ENCODE results near the gene RERE. TPM values are rescaled to one million over a fixed set of nuclear protein-coding genes. Genes with fewer than 3 reads are reported as not detected.

Gene RERE
- total RNA-seq, 1 experiment from 2014 or later, result 40.6 TPM

DNA sequence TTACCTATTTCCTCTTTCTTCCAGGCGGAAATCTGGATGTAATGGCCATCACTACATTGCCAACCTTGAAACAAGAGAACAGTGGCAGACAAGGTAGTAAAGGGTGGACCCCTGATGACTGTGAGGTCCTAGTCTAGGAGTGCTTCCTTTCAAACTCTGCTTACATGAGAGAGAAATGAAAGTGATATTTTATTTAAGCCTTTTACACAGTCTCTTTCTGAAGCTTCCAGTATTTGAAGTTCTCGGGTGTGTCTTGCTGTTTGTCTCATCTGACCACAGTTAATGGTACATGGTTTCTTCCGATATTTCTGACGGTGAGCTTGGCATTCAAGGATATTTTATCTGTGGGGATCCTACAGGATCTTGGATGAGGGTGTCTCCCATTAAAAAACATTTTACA, 284.3 kb downstream of the RERE start:
- TF ChIP-seq POLR2A (IDR thresholded peaks at IDR 0.05; ENCODE audit: borderline replicate concordance, extremely low read depth, insufficient read depth, insufficient read length) (no peak), EZH2 (IDR thresholded peaks at IDR 0.05) (no peak), POLR2AphosphoS5 (IDR thresholded peaks at IDR 0.05; ENCODE audit: low read depth, low read length) (no peak), TCF7L2 (IDR thresholded peaks at IDR 0.05; ENCODE audit: borderline replicate concordance, extremely low read depth, insufficient read depth, insufficient read length) (no peak), CTCF (IDR thresholded peaks at IDR 0.05 in 2 of 3, conservative IDR thresholded peaks at IDR 0.05 in 1 of 3; ENCODE audit: borderline replicate concordance in 1 of 3, insufficient read depth in 1 of 3, low read depth in 2 of 3, low read length in 2 of 3) (no peak), EZH2phosphoT487 (IDR thresholded peaks at IDR 0.05; ENCODE audit: borderline replicate concordance) (no peak), ZNF274 (IDR thresholded peaks at IDR 0.05; ENCODE audit: low read depth, low read length) (no peak), CBX3 (IDR thresholded peaks at IDR 0.05; ENCODE audit: low read depth) (no peak), JUND (IDR thresholded peaks at IDR 0.05) (no peak), FOSL1 (IDR thresholded peaks at IDR 0.05; ENCODE audit: low read depth) (no peak), SIN3A (IDR thresholded peaks at IDR 0.05; ENCODE audit: low read depth) (no peak), YY1 (IDR thresholded peaks at IDR 0.05; ENCODE audit: extremely low read depth, insufficient replicate concordance, low read depth, low read length) (no peak), RAD21 (IDR thresholded peaks at IDR 0.05; ENCODE audit: low read depth) (no peak), ELF1 (IDR thresholded peaks at IDR 0.05; ENCODE audit: borderline replicate concordance, low read depth) (no peak), ZFX (IDR thresholded peaks at IDR 0.05) (no peak), CEBPB (IDR thresholded peaks at IDR 0.05; ENCODE audit: low read depth) (no peak)
- TF ChIP-seq, protein P1, sequence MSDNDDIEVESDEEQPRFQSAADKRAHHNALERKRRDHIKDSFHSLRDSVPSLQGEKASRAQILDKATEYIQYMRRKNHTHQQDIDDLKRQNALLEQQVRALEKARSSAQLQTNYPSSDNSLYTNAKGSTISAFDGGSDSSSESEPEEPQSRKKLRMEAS (IDR thresholded peaks at IDR 0.05), result no peak
- intact Hi-C loops (cut with micrococcal nuclease), result no loop called here
- RAD21 ChIA-PET (ENCODE audit: low non-redundant PET in 1 of 2, low total read pairs in 2 of 2, uncharacterized antibody in 2 of 2, unreplicated experiment in 2 of 2), result no interaction called here
- CTCF ChIA-PET, result interaction anchor here (1.2 kb wide), 1 partner anchor 170 kb away, joined by 3 read pairs; no protein-coding TSS in a partner anchor
- Histone ChIP-seq H4K20me1 (ENCODE audit: insufficient read depth) (0 out of 2 replicates have a peak, but pooled peaks cover 3% of the 10 kb centered on the region), H3K27me3 (ENCODE audit: insufficient read depth, low read length) (no peaks in the 10 kb centered on the region), H3K36me3 (ENCODE audit: control insufficient read depth in 1 of 2, insufficient read depth in 2 of 2, low read length in 2 of 2) (no peaks in the 10 kb centered on the region), H3K4me2 (ENCODE audit: low read length) (no peak overlapping the region), H3K27ac (ENCODE audit: low read depth, low read length) (no peak overlapping the region), H3K9me2 (ENCODE audit: insufficient read depth) (no peaks in the 10 kb centered on the region), H2AFZ (ENCODE audit: low read depth, low read length, poor library complexity, severe bottlenecking) (no peak overlapping the region), H3K79me2 (ENCODE audit: insufficient read depth, low read length) (no peaks in the 10 kb centered on the region), H3K4me3 (replicated peaks in 1 of 2; ENCODE audit: low read depth in 1 of 2, low read length in 2 of 2) (no peak overlapping the region), H3K4me1 (ENCODE audit: control insufficient read depth in 1 of 2, insufficient read depth in 2 of 2, low read length in 2 of 2) (no peaks in the 10 kb centered on the region), H3K9me3 (ENCODE audit: control insufficient read depth in 1 of 2, insufficient read depth in 1 of 2, low read depth in 1 of 2, low read length in 2 of 2) (no peaks in the 10 kb centered on the region), H3K9ac (ENCODE audit: low read length) (no peak overlapping the region)
- POLR2A ChIA-PET, result no interaction called here
- no peak for ATAC-seq
- no peak for DNase-seq (ENCODE audit: low read depth, low spot score)
- BruUV-seq (replicated peaks), result no TSS peak
